Stimulated activated CD4-positive, alpha-beta T cell treated with anti-CD3 and anti-CD28 coated beads, Interleukin-4, amount 100 ng/mL, for 4 hours (primary cell): ENCODE results near the gene CD58.

ENCODE experiments used
- DNase-seq, 2 experiments: peaks; one replicate each; pipeline ENCODE4 v3.0.0-alpha.2; 2020

CD58 gene

GRCh38 chr1:116491700-116492357 lies 79.0 kb downstream of the CD58 start:
- no peak for DNase-seq

- DNase-seq: no peak
Observed at GRCh38 chr1:116490588-116490987, 80.2 kb downstream of the CD58 start.

- no peak for DNase-seq
Observed at GRCh38 chr1:116489231-116489697, 81.6 kb downstream of the CD58 start.

- no peak for DNase-seq
Observed at GRCh38 chr1:116488071-116488470, 82.8 kb downstream of the CD58 start.

GRCh38 chr1:116487583-116487982 lies 83.2 kb downstream of the CD58 start:
- no peak for DNase-seq

- no peak for DNase-seq
Observed at GRCh38 chr1:116487031-116487430, 83.8 kb downstream of the CD58 start.

- DNase-seq: no peak
Observed at GRCh38 chr1:116486424-116486823, 84.4 kb downstream of the CD58 start.

GRCh38 chr1:116485976-116486375 lies 84.8 kb downstream of the CD58 start:
- no peak for DNase-seq

- DNase-seq: peak; percentile 80 to 90
Observed at GRCh38 chr1:116485071-116485735, 85.6 kb downstream of the CD58 start.

- no peak for DNase-seq
Observed at GRCh38 chr1:116483481-116484309, 87.1 kb downstream of the CD58 start.

GRCh38 chr1:116482490-116482889 lies 88.3 kb downstream of the CD58 start:
- no peak for DNase-seq

- no peak for DNase-seq
Observed at GRCh38 chr1:116481934-116482333, 88.9 kb downstream of the CD58 start.

- DNase-seq: no peak
Observed at GRCh38 chr1:116478621-116479020, 92.2 kb downstream of the CD58 start.

GRCh38 chr1:116477429-116477828 lies 93.4 kb downstream of the CD58 start:
- DNase-seq: no peak

GRCh38 chr1:116476321-116476720 lies 94.5 kb downstream of the CD58 start:
- no peak for DNase-seq

- no peak for DNase-seq
Observed at GRCh38 chr1:116475850-116476218, 95.0 kb downstream of the CD58 start.

GRCh38 chr1:116474921-116475849 lies 95.6 kb downstream of the CD58 start:
- no peak for DNase-seq

GRCh38 chr1:116472431-116472961 lies 98.3 kb downstream of the CD58 start:
- no peak for DNase-seq

GRCh38 chr1:116471241-116471640 lies 99.6 kb downstream of the CD58 start:
- no peak for DNase-seq

GRCh38 chr1:116470671-116471070 lies 100.2 kb downstream of the CD58 start:
- no peak for DNase-seq

- DNase-seq: no peak
Observed at GRCh38 chr1:116466810-116467557, 103.8 kb downstream of the CD58 start.
